Left colon (tissue), 2 donors: ENCODE data around the gene LCOR. TPM values are rescaled to one million over a fixed set of nuclear protein-coding genes. Genes with fewer than 3 reads are reported as not detected.
A peak's percentile ranks its signal among the peaks of the same experiment; 100 is the strongest.
"Not testable (repeated sequence)": the region's sequence is repeated elsewhere in the genome, so short reads cannot be mapped to it uniquely, and the experiment has no call there.

ENCODE experiments used
- ATAC-seq: fragments of 200-7000 bp; cut with Tn5 transposase; one replicate; pipeline ENCODE4 v1.9.1; 2020; ENCODE audit warnings: mild to moderate bottlenecking, moderate library complexity
- DNase-seq, 2 donors: peaks; one replicate each; pipeline ENCODE4 v3.0.0-alpha.2; 2020
- intact Hi-C, 2 donors: fragments of 100-400 bp; cut with DNase I in 1 of 2; cut with micrococcal nuclease in 1 of 2; formaldehyde crosslinking; loops; one replicate each; pipeline versions ENCODE4 v1.11.2 to v1.14.0; 2022; cut with DNase I, micrococcal nuclease
- total RNA-seq, 2 donors: library from RNA; stranded (reverse); fragmentation: NEBNext Ultra II Directional; extraction: Animal tissue kit (Norgen Biotek cat#: 25700); gene quantifications; one replicate each; pipeline ENCODE4 v1.2.1, GENCODE V29; 2021
- donor health status: DM: no; HTN: no; CAD: no.
- donor health status: DM: yes; HTN: yes; CAD: no.

LCOR gene
- total RNA-seq, 2 donors from 2014 or later, result 82.4 to 93.7 TPM

- intact Hi-C loops, result no loop called here
- ATAC-seq (no peak), DNase-seq (no peak)
These were observed 186.4 kb downstream of the LCOR start for GRCh38 chr10:97018251-97019212.

- intact Hi-C loops, result no loop called here
These were observed 187.2 kb downstream of the LCOR start for GRCh38 chr10:97019213-97019844.

GRCh38 chr10:97020452-97021400 is 188.6 kb downstream of the LCOR start:
- ATAC-seq (peak; percentile 32), DNase-seq (no peak)
- intact Hi-C loops, result no loop called here

More at GRCh38 chr10:97019213-97019844, 187.2 kb downstream of the LCOR start:
- DNase-seq, result no peak
- no peak for ATAC-seq

DNA sequence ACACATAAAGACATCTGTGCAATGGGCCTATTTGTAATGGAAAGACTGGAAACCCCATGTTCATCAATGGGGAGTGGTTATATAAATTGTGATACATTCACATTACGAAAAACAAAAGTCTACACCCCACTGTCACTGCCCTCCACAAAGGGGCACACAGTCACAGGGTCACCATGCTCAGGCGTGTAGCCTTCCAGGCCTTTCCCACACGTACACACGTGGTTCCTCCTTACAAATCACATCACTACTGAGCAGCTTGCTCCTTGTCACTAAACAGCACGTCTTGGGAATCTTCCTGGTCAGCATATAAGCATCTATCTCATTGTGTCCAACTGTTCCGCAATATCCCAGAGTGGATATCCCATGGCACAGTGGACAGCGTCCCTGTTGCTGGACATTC is 190.5 kb downstream of the LCOR start:
- intact Hi-C loops, result no loop called here
- DNase-seq, result no peak
- no peak for ATAC-seq

DNA sequence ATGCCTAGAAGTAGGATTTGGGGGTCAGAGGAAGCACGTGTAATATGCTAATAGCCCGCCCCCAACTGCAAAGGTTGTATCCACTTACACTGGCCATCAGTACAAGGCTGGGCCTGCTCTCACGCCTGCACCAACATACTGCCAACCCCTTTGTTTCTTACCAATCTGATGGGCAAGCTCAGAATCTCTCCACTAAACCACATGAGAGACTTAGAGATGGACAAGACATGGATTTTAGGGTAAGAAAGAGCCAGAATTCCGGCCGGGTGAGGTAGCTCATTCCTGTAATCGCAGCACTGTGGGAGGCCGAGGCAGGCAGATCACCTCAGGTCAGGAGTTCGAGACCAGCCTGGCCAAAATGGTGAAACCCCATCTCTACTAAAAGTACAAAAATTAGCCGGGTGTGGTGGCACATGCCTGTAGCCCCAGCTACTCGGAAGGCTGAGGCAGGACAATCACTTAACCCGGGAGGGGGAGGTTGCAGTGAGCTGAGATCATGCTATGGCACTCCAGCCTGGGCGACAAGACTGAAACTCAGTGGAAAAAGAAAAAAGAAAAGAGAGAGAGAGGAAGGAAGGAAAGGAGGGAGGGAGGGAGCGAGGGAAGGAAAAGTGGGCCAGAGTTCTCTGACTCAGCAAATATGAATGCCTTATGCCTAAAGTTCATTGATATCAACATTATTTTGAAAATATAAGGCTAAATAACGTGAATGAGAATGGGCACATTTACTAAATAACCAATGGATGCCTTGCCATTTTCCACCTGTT is 191.5 kb downstream of the LCOR start:
- ATAC-seq (no peak), DNase-seq (no peak)
- intact Hi-C loops, result no loop called here

DNA sequence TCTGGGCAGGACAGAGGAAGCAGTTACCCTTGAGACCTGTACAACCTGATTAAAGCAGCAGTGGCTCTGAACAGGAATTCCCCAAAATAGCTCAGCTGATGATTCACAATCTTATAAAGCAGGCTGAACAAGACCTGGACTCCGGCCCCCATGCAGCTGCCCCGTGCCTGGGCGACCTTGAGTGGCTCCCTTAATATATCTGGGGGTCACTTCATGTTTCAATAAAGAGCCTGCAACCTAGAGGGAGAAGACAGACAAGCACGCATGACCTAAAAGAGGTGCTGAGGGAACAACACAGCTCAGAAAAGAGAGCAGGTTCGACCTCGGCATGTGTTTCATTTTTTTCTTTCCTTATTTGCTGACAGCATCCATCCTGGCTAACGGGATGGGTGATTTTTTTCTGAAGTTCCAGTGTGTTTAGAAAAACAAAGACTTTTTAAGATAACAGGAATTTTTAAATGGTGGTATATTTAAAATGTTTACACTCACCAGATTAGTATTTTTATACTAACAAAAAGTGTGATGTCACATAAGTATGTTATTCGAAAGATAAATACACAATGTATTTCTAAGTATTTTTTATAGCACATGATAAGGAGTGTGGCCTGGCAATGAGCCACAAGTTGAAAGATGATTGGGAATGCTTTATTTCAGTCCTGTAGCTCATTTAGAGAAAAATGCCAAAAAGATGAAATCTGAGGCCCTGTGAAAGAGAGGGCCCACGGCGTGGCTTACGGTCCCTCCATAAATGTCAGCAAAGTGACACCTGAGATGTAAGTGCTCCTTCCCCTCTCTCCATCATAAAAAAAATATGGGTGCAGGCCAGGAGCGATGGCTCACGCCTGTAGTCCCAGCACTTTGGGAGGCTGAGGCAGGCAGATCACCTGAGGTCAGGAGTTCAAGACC is 192.3 kb downstream of the LCOR start:
- intact Hi-C loops, result no loop called here
- no peak for ATAC-seq
- DNase-seq, result no peak

DNA sequence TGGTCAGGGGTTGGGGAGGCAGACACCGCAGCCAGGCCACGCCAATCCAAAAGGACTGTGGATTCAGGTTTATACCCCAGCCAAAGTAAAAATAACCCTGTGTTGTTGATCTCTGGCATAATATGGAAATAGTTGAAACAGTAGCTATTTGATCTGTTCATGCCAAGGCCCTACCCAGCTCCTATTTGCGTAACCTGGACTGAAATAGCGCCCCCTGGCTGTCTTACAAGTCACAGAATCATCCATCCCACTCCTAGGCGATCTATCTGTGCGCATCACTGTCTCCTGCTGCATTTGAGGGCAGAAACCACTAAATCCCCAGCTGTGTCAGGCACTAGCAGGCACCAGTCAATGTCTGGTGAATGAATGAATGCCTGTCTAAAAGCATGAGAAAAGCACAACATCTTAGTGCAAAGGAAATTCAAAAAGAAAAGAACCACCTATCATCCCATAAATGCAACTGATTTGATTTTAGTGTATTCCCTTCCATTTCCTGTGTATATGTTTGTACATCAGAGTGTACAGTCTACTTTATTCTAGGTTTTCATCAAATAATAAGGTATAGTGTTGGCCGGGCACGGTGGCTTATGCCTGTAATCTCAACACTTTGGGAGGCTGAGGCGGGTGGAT is 193.6 kb downstream of the LCOR start:
- intact Hi-C loops, result no loop called here
- ATAC-seq (peak; percentile 90), DNase-seq (peak in 1 of 2 donors; percentile 71)

DNA sequence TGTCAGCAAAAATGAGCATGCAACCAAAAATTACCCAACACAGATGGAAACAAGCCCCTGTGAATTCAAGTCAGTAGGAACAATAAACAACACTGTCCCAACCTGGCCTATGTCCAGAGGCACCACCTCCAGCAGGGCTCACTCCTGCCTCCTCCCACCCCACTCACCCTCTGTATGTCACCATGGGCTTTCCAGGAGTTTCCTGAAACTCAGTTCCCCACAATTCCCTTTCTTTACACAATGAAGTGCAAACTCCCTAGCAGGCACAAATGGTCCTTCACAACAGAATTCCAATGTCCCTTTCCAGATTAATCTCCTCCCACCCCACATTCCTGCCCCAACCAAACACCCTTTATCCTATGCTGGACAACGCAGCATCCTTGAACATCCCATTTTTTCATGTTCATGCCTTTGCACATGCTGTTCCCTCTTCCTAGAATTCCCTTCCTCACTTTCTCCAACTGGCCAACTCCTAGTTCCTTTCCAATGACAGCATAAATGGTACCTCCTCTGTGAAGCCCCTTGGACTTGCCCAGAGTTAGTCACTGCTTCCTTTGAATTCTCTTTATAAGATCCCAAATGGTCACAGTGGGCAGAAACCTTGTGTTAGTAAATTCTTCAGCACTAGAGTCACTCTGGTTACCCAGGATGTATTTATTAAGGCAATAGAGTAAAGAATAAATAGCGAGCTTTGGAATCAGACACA is 196.2 kb downstream of the LCOR start:
- DNase-seq (no peak), ATAC-seq (no peak)
- intact Hi-C loops, result no loop called here

DNA sequence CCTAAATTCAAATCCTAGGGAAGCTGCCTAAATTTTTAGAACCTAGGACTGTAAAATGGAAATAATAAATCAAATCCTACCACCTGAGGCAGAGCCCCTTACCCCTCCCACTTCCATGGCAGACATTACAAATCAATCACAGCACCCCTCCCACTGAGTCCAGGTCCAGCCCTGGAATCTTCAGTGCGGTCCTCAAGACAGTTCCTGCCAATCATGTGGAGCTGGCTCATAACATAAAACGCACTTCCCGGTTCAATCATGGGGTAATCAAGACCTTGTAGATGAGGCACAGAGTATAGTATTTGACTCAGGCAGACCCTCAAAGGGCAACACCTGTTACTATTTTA is 196.7 kb downstream of the LCOR start:
- DNase-seq, result no peak
- no peak for ATAC-seq
- intact Hi-C loops, result no loop called here

GRCh38 chr10:97029271-97029670 is 197.2 kb downstream of the LCOR start:
- ATAC-seq, result no peak
- intact Hi-C loops, result no loop called here
- DNase-seq, result no peak

- no peak for ATAC-seq
- intact Hi-C loops, result no loop called here
- DNase-seq, result no peak
These were observed 198.8 kb downstream of the LCOR start for GRCh38 chr10:97030894-97031293.

DNA sequence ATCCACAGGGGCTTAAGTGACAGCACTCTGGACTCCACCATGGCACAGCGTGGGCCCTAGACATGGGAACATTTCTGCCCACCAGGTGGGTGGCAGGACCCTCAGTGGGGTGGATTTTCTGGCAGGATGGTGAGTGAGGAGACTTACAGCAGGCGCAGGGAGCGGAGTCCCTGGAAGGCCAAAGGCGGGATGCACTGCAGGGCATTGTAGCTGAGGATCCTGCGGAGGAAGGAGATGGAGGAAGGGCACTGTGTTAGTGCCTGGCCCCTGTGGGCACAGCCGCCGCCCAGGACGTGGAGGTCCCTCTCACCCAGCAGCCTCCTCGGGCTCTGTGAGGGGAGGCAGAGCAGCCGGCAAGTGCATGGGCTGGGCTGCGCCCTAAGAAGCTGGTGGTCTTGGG is 199.4 kb downstream of the LCOR start:
- ATAC-seq, result no peak
- no peak for DNase-seq
- intact Hi-C loops, result no loop called here

- DNase-seq, result no peak
- intact Hi-C loops, result no loop called here
- no peak for ATAC-seq
These were observed 200.5 kb downstream of the LCOR start for GRCh38 chr10:97032624-97033023.

DNA sequence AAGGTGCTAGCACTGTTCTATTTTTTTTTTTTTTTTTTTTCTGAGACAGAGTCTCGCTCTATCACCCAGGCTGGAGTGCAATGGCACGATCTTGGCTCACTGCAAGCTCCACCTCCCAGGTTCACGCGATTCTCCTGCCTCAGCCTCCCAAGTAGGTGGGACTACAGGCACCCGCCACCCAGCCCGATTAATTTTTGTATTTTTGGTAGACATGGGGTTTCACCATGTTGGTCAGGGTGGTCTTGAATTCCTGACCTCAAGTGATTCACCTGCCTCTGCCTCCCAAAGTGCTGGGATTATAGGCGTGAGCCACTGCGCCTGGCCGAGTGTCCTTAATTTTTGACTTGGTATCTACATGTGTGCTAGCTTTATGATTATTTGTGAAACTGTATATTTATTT is 201.7 kb downstream of the LCOR start:
- ATAC-seq, intact Hi-C loops, DNase-seq: not testable (repeated sequence)

- DNase-seq, result no peak
- no peak for ATAC-seq
- intact Hi-C loops, result no loop called here
These were observed 202.2 kb downstream of the LCOR start for GRCh38 chr10:97034301-97034700.

GRCh38 chr10:97034958-97035769 is 203.1 kb downstream of the LCOR start:
- ATAC-seq (no peak), DNase-seq (no peak)
- intact Hi-C loops, result no loop called here
